ENCODE data around the gene DDIT3.
A peak's percentile ranks its signal among the peaks of the same experiment; 100 is the strongest.
"Not testable (repeated sequence)": the region's sequence is repeated elsewhere in the genome, so short reads cannot be mapped to it uniquely, and the experiment has no call there.

The DDIT3 gene, protein sequence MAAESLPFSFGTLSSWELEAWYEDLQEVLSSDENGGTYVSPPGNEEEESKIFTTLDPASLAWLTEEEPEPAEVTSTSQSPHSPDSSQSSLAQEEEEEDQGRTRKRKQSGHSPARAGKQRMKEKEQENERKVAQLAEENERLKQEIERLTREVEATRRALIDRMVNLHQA

DNA sequence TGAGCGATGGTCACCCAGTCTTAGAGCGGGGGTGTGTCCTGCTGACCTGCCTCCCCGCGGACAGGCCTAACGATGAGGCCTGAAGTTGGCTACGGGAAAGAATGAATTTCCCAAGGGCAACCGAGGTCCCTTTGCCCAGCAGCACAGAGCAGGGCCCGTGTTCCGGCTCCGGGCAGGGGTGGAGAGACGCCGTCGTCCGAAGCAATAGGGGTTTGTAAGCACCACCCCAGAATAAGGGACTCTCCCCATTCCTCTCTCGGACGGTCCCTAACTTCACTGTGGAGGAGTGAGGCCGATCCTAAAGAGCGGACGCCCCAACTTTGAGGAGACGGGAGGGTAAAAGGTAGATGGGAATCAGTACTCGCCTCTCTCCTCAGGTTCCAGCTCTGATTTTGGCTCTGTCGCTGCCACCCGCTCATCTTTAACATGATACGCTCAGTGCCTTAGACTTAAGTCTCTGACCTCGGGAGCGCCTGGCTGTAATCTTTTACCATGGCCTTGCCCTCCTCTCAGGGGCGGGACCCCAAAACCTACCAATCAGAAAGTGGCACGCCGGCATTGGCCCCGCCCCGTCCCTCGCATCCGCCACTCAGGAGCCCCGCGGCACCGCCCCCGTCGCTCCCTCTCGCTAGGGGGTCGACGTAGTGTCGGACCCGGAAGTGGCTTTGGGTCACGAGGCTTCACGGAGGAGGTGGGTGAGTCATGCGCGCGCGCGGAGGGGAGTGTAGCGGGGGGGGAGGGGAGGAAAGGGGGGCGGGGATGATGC, at the start of gene DDIT3:
Gene DDIT3, minus strand, starts transcription at position 462 of the 766 bp plus-strand sequence. CDS start 3,108 bp downstream, outside the sequence.
- peak; percentile 83 for DNase-seq (ENCODE audit: low read depth, low spot score)
- peak within 1 kb of the TSS; percentile 98 for H3K27ac ChIP-seq

DNA sequence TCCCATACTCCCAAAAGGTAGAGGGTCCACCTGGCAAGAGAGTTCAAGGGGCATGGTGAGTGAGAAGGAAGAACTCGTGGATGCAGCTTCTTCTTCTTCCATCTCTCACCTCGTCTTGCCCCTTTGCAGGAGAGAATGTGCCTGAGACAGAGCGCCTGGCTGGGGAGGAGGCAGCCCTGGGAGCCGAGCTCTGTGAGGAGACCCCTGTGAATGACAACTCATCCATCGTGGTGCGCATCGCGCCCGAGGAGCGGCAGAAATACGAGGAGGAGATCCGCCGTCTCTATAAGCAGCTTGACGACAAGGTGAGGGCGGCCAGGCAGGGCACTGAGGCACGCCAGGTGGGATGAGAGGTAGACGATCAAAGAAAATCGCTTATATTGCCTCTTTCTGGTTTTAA, 49.5 kb upstream of the DDIT3 start:
- DNase-seq (ENCODE audit: low read depth, low spot score): no peak
- no peak overlapping the region for H3K27ac ChIP-seq

DNA sequence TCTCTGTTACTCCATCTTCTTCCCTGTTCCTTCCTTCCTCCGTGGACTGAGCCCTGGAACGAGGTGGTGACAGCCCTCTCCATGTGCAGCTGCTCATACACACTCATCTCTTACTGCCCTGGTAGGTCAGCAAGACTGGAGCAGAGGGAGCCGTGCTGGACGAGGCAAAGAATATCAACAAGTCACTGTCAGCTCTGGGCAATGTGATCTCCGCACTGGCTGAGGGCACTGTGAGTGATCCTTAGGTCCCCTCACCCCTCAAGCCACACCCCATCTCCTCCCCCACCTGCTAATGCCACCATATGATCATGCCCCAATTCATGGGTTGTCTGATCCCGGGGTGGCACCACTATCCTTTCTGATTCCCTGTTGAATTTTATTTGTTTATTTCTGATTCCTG, 48.5 kb upstream of the DDIT3 start:
- DNase-seq (ENCODE audit: low read depth, low spot score): no peak
- no peak overlapping the region for H3K27ac ChIP-seq

DNA sequence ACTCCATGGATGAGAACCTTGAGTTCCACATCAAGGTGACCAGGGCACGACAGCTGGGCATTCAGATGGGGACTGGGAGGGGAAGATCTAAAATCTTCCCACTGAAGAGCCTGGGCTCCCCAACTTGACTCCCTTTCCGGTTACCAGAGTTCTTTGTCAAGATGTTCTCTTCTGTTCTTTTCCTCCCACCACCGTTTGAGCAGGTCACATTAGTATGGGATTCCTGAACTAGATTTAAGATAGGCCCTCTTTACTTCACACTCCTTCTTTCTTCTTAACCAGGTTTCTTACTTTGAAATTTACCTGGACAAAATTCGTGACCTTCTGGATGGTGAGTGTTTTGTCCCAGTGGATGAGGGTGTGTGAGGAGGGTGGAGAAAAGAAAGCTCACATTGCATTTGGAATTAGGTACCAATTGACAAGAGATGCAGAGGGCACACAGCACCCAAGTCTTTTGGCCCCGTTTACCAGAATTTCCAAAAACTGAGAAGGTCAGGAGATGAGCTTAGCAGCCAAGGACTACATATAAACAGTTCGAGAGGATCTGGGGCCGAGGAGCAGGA, 43.9 kb upstream of the DDIT3 start:
- DNase-seq (ENCODE audit: low read depth, low spot score): no peak
- no peak overlapping the region for H3K27ac ChIP-seq

DNA sequence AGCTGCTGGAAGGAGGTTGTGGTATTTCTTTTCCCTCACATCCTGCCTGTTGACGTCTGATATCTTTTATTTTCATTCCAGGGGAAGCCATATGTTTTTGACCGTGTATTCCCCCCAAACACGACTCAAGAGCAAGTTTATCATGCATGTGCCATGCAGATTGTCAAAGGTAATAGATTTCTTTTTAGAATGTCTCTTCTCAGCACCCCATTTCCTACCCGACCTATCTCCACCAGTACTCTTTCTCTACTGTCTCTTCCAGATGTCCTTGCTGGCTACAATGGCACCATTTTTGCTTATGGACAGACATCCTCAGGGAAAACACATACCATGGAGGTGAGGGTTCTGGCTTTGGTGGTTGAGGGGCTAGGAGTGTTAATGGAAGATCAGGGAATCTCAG, 43.0 kb upstream of the DDIT3 start:
- no peak for DNase-seq (ENCODE audit: low read depth, low spot score)
- H3K27ac ChIP-seq: no peak overlapping the region

DNA sequence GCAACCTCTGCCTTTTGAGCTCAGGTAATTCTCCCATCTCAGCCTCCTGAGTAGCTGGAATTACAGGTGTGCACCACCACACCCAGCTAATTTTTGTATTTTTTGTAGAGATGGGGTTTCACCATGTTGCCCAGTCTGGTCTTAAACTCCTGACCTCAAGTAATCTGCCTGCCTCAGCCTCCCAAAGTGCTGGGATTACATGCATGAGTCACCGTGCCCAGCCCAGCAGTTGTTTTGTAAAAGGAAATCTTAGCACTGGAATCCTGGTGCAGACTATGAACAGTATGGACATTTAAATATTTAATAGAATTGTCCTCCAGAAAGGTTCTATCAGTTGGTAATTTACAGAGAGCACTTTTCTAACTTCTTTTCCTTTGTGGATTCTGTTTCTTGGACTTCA, 40.8 kb upstream of the DDIT3 start:
- not testable (repeated sequence) for H3K27ac ChIP-seq; DNase-seq (ENCODE audit: low read depth, low spot score)

DNA sequence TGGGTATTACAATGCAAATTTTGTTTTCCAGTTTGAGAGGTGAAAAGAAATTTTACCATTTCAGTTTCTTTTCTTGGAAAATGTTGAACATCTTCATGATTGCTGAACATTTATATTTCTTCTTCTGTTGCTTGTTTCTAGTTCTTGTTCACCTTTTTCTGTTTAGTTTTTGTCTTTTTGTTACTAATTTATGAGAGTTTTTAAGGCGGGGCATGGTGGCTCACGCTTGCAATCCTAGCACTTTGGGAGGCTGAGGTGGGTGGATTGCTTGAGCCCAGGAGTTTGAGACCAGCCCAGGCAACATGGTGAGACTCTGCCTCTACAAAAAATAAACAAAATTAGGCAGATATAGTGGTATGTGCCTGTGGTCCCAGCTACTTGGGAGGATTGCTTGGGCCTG, 40.2 kb upstream of the DDIT3 start:
- no peak overlapping the region for H3K27ac ChIP-seq
- no peak for DNase-seq (ENCODE audit: low read depth, low spot score)

DNA sequence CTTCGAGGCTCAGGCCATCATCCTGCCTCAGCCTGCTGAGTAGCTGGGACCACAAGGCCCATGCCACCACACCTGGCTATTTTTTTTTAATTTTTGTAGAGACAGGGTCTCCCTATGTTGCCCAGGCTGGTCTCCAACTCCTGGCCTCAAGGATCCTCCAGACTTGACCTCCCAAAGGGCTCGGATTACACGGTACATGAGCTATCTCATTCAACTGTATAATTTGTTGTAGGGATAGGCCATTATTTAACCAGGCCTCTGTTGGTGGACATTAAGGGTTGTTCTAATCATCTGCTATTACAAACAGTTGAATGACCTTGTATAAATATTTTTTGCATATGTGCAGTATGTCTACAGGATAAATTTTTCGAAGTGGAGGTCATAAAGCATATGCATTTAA, 38.5 kb upstream of the DDIT3 start:
- H3K27ac ChIP-seq: no peak overlapping the region
- no peak for DNase-seq (ENCODE audit: low read depth, low spot score)

DNA sequence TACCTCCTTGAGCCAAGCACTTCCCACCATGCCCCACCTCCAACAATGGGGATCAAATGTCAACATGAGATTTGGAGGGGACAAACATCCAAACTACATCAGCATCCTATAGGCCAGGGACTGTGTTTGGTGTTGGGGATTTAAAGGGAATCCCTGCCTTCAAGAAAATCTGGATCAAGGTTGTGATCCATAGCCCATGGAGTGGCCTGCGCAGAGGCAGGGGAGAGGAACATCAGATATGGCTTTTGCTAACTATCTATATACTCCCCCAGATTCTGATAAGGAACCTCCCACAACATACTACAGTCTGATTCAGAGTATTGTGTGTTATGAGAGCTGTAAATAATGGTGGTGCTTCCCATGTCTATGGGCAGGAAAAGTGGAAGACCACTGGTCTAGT, 34.6 kb upstream of the DDIT3 start:
- no peak for DNase-seq (ENCODE audit: low read depth, low spot score)
- H3K27ac ChIP-seq: no peak overlapping the region

DNA sequence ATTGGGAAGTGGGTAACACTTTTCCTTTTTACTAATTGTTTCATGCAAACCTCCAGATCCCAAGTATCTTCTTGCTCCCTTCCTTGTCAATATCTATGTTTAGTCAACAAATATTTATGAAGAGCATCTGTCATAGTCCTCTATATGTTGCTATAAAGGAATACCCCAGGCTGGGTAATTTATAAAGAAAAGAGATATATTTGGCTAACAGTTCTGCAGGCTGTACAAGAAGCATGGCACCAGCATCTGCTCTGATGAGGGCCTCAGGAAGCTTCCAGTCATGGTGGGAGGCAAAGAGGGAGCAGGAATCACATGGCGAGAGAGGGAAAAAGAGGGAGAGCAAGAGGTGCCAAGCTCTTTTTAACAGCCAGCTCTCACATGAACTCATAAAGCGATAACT, 34.1 kb upstream of the DDIT3 start:
- no peak for DNase-seq (ENCODE audit: low read depth, low spot score)
- H3K27ac ChIP-seq: no peak overlapping the region

DNA sequence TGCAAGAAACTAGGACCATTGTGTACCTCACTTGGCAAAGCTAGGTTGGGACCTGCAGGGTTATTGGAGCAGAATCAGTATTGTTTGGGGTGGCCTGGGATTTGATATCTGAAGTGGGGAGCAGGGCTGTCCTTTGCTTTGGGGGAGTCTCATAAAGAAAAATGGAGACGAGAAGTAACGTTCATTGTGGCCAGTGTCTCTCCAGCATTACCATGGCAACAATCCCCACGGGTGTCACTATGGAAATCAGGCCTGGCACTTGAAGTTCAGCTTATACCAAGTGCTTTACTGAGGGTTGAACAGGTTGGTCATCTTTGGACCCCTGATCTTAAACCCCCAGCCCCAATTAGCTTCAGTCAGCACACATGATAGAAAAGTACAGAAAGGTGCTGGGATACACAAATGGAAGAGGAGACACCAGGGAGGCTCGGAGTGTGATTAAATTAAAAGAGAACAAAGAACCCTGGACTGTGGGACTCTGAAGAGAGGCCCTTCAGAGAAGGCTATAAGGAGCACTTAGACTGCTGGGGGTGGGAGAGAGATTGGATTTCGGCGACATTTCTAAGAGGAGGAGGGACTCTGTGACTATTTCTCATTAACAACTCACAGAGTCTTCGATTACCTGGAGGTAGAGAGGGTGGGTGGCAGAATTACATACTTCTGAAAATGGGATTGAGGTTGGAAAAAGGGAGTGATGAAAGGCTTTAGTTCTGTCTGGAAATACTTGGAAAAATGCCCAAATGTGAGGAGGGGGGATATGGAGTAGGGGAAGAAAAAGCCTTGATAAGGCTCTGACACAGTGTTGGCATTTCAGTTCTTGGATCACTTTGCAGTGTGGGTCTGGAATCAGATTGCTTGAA, 33.3 kb upstream of the DDIT3 start:
- no peak for DNase-seq (ENCODE audit: low read depth, low spot score)
- no peak overlapping the region for H3K27ac ChIP-seq

DNA sequence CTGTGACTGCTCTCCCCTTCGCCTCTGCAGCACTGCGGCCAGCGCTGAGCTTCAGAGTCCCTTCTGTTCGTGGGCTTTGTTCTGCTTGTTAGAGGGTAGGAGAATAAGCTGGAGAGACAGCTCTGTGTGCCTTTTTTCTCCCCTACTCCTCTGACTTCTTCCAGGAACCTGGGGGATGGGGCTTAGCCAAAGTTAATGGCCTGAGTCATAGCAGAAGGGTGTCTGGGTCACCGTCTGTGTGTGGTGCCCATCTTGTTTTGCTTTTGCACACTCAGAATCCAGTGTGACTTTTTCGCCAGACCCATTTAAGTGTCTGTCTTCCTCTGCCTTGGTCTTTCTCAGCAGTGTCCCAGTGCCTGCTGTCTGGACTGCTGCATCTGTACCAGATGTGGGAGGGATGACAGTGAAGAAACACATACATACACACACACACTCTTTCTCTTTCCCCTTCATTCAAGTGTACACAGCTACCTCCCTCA, 32.6 kb upstream of the DDIT3 start:
- H3K27ac ChIP-seq: no peak overlapping the region
- no peak for DNase-seq (ENCODE audit: low read depth, low spot score)

DNA sequence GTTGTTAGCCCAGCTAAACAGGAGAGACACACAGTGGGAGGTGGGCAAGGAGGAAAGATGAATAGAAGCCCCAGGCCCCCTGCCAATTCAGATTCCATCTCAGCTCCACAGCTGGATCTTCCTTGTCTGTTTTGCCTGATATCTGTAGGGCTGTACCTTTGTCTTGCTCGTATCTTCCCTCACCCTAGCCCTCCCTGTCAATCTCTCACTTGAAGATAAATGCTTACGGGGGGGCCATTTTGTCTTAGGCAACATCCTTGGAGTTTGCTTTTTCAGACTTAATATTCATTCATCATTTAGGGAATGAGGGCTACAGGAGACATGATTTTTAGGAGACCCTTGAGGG, 32.0 kb upstream of the DDIT3 start:
- no peak overlapping the region for H3K27ac ChIP-seq
- no peak for DNase-seq (ENCODE audit: low read depth, low spot score)

DNA sequence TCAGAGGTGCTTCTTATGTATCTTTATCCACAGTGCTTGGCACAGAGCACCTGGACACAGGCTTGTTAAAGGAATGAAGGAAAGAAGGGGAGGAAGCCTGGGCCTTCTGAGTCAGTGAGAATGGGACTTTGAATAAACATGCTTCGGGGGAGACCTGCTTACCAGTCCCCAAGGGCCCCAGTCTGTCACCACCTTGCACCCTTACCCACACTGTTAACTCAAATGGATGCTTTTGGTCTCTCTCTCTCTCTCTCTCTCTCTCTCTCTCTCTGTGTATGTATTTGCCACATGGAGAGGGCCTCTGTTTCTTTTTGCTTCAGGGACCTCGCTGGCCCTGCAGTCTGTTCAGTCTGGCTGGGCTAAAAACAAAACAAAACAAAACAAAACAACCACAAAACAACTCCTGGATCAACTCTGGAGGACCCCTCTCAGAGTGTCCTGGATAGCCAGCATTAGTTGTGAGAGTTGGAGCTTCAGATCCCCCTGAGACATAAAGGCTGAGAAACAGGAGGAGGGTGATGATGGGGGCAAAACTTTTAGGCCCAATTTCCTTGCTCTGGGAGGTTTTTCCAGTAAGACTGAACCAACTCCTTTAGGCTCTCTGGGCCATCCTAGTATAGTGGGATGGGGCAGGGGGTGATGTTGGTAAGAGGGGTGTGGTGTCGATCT, 31.5 kb upstream of the DDIT3 start:
- no peak overlapping the region for H3K27ac ChIP-seq
- DNase-seq (ENCODE audit: low read depth, low spot score): no peak

DNA sequence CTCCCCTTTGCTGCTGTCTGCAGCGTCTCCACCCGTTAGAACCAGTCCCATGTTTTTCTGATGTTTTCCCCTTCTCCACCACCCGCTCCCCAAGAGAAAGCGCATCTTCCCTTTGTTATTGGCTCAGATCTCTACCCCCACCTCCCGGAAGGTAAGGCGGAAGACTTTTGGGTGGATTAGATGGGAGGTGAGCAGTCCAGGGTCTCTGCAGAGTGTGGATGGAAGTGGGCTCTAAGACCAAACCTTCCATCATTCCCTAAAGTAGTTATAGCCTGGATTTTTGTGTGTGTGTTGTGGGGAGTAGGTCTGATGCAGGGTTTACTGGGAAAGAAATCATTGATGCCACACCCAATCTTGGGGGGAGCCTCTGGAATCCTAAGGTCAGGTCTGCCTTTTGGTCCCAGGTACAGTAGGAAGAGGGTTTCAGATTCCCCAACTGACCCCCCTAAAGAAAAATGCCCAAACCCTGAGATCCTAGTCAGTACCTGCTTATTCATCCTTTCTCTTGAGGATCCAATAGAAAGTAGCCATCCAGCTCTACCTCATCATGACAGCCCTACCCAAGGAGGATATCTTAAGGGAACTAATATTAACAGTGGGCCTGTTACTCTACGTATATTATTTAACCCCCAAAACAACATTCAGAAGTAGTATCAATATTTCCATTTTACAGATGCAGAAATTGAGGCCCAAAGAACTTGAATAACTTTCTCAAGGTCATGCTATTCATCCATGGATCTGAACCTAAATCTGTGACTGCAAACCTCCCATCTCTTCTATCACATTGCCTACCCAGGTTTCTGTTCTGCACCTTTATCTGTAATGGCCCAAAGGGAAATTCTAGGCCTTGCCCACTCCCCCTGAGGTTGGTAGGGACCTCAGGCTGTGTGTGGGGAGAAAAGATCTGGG, 30.6 kb upstream of the DDIT3 start:
- H3K27ac ChIP-seq: no peak overlapping the region
- no peak for DNase-seq (ENCODE audit: low read depth, low spot score)

DNA sequence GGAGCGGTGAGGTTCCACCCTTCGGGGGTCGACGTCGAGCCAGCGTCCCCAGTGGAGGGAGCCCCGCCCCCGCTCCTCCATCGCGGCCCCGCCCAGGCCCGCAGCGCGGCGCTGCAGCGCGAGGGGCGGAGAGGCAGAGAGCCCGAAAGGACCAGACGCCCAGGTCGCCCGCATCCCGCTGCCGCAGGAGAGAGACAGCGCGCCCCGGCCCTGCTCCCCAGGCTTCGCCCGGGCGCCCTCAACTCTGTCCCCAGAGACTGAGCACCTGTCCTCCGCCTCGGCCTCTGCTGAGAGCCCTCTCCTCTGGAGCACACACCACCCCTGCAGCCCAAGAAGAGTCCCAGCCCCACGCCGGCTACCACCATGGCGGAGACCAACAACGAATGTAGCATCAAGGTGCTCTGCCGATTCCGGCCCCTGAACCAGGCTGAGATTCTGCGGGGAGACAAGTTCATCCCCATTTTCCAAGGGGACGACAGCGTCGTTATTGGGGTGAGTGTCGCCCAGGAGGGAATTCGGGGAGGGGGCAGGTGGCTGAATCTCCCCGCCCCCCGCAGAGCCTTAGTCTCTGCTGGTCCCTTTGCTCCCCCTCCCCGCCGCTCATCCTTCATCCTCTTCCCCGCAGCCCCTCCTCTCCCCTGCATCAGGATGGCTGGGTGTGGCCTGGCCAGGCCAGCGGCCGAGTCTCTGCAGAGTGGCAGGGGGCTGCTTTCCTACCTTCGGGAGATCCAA, 29.8 kb upstream of the DDIT3 start, which contains the start of gene KIF5A:
Gene KIF5A, plus strand, starts transcription at position 136 of the 732 bp plus-strand sequence. Its CDS starts 228 bp downstream, at position 364.
- H3K27ac ChIP-seq: no peak within 1 kb of the TSS
- DNase-seq (ENCODE audit: low read depth, low spot score): no peak

DNA sequence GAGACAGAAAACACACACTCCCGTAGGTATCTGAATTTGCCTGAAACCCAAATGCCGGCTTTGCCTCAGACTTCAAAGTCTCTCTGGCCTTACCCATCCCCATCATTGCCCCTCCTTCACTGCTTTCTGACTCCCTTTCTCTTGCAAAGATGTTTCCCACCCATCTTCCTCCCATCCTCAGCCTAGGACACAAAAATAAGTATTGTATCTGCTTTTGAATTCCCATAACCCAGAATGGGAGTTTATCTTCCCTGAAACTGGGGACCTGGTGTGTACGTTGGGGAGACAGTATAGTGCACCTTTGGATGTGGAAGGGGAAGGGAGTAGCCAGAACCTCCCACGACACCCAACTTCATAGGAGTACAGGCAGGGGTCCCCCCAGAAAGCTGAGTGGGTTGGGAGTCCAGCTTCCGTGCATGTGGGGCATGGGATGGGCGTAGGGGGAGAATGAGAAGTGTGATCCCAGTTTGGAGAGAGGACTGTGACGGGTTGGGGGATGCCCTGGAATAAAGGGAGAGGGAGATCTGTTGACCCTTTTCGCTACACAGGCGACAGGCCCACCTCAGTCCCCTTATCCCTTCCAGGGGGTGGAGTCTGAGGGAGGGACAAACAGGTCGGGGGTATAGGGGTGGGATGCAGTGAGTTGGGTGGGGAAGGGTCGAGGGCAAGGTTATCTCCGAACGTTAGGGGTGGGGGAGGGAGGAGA, 29.0 kb upstream of the DDIT3 start:
- H3K27ac ChIP-seq: no peak overlapping the region
- no peak for DNase-seq (ENCODE audit: low read depth, low spot score)

DNA sequence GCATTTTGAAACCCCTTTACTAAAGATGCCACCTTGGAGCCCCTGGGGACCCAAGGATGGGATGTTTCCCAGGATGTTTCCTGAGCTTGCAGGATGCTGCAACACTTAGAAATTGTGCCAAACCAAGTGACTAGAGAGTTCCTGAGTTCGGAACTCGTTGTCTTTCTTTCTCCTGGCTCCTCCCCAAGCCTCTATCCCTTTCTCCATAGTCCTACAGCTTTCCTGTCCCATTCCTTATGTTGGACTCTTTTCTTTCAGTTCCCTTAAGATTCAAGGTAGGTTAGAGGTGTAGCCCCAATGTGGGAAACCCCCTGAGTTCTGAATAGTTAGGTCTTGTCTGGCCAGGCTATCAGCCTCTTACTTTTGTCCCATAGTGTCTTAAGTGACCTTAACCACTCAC, 28.2 kb upstream of the DDIT3 start:
- no peak overlapping the region for H3K27ac ChIP-seq
- DNase-seq (ENCODE audit: low read depth, low spot score): no peak
